Measurements from ENCODE around the gene PPP3CB. TPM values are rescaled to one million over a fixed set of nuclear protein-coding genes. Genes with fewer than 3 reads are reported as not detected.

Gene PPP3CB
- total and polyA plus RNA-seq, 2 experiments from 2014 or later = 17.9 to 38.5 TPM

DNA sequence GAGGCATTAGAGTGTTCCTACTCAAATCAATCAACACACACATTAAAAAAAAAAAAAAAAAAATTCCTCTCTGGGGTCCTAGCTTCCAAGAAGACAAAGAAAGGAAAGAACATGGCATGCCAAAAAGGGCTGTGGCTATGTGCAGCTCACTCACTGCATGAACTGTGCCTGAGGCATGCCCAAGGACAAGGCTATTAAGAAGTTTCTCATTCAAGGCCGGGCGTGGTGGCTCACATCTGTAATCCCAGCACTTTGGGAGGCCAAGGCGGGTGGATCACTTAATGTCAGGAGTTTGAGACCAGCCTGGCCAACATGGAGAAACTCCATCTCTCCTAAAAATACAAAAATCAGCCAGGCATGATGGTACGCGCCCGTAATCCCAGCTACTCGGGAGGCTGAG is 41.9 kb upstream of the PPP3CB start (continued):
- TF ChIP-seq STAT1 (IDR thresholded peaks at IDR 0.05; ENCODE audit: unreplicated experiment) (no peak), EZH2 (IDR thresholded peaks at IDR 0.05; ENCODE audit: low read depth, unreplicated experiment) (no peak), JUNB (IDR thresholded peaks at IDR 0.05; ENCODE audit: unreplicated experiment) (no peak)

DNA sequence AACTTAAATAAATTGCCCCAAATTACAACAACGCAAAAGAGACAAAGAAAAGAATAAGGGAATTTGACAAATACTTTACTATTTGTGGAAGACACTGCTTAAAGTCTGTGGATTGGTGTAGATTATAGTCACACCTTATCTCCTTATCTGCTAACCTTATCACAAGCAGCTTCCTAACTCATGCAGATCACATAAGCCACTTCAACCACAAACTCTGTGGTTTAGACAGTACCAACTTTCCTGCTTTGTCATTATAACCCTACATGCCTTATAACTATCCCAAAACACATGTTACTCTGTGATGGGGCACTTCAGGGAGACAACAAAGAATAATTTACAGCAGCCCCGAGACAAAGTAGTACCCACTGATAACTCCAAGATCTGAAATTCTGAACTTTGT is 41.5 kb upstream of the PPP3CB start:
- no peak overlapping the region for H3K4me3 ChIP-seq
- no peak overlapping the region for H3K4me3 Mint-ChIP-seq
- no peaks in the 10 kb centered on the region for H3K4me1 ChIP-seq (ENCODE audit: insufficient read depth)

DNA sequence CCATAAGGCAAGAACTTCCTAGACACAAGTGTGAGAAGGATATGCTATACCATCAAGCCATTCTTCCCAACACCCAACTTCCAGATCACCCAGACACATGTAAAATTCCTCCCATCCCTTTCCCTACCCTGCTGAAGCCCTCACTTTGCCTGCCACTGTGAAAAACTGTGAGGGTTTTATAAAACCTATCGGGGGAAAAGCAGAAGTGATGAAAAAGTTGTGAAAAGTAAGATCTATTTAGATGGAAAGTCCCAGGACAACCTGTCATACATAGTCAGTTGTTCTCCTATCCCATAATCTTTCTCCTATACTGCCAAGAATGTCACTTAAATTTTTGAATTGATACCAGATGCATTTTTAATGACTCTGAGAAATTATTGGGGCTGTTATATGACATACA is 39.0 kb upstream of the PPP3CB start:
- Mint-ChIP-seq H3K4me1 (no peaks in the 10 kb centered on the region; the same call in 2 of the 3 replicates), H3K4me3 (no peak overlapping the region), H3K27me3 (ENCODE audit: insufficient read depth, low read depth, poor library complexity) (no peaks in the 10 kb centered on the region), H3K27ac (no peak overlapping the region), H3K36me3 (ENCODE audit: low read depth) (peaks cover 14% of the 10 kb centered on the region), H3K9me3 (no peaks in the 10 kb centered on the region)
- no peaks in the 10 kb centered on the region for H3K4me1 ChIP-seq (ENCODE audit: insufficient read depth)
- 0 out of 2 replicates have a peak, but pooled peaks cover 4% of the 10 kb centered on the region for H3F3A ChIP-seq (replicated peaks; ENCODE audit: low read depth)
- H3K4me2 ChIP-seq = no peak overlapping the region
- H3K9me2 ChIP-seq (ENCODE audit: insufficient read depth) = no peaks in the 10 kb centered on the region
- no peak overlapping the region for H2AFZ ChIP-seq
- DNase-seq (ENCODE audit: low spot score) (no peak), ATAC-seq (no peak)
- no peak overlapping the region for H3K4me3 ChIP-seq
- H3K79me2 ChIP-seq (replicated peaks; ENCODE audit: insufficient read depth) = no peaks in the 10 kb centered on the region
- H3K36me3 ChIP-seq (ENCODE audit: insufficient read depth) = no peaks in the 10 kb centered on the region
- no peaks in the 10 kb centered on the region for H4K20me1 ChIP-seq (replicated peaks; ENCODE audit: insufficient read depth)
- no peaks in the 10 kb centered on the region for H3K27me3 ChIP-seq (ENCODE audit: insufficient read depth)
- no peak overlapping the region for H3K27ac ChIP-seq (ENCODE audit: low read depth)
- TF ChIP-seq EZH2phosphoT487 (IDR thresholded peaks at IDR 0.05; ENCODE audit: unreplicated experiment) = no peak
- no peak for TF ChIP-seq CREB1 (CRISPR knock-in tag; IDR thresholded peaks at IDR 0.05; ENCODE audit: low read depth)
- TF ChIP-seq ZNF331 (CRISPR knock-in tag; IDR thresholded peaks at IDR 0.05; ENCODE audit: low read depth) = no peak
- TF ChIP-seq JUNB (IDR thresholded peaks at IDR 0.05; ENCODE audit: unreplicated experiment) = no peak
- TF ChIP-seq, protein P1, sequence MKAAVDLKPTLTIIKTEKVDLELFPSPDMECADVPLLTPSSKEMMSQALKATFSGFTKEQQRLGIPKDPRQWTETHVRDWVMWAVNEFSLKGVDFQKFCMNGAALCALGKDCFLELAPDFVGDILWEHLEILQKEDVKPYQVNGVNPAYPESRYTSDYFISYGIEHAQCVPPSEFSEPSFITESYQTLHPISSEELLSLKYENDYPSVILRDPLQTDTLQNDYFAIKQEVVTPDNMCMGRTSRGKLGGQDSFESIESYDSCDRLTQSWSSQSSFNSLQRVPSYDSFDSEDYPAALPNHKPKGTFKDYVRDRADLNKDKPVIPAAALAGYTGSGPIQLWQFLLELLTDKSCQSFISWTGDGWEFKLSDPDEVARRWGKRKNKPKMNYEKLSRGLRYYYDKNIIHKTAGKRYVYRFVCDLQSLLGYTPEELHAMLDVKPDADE (IDR thresholded peaks at IDR 0.05) = no peak
- TF ChIP-seq POLR2AphosphoS5 (IDR thresholded peaks at IDR 0.05; ENCODE audit: low read depth) = no peak
- no peak for TF ChIP-seq STAT1 (IDR thresholded peaks at IDR 0.05; ENCODE audit: unreplicated experiment)
- TF ChIP-seq, protein P2, sequence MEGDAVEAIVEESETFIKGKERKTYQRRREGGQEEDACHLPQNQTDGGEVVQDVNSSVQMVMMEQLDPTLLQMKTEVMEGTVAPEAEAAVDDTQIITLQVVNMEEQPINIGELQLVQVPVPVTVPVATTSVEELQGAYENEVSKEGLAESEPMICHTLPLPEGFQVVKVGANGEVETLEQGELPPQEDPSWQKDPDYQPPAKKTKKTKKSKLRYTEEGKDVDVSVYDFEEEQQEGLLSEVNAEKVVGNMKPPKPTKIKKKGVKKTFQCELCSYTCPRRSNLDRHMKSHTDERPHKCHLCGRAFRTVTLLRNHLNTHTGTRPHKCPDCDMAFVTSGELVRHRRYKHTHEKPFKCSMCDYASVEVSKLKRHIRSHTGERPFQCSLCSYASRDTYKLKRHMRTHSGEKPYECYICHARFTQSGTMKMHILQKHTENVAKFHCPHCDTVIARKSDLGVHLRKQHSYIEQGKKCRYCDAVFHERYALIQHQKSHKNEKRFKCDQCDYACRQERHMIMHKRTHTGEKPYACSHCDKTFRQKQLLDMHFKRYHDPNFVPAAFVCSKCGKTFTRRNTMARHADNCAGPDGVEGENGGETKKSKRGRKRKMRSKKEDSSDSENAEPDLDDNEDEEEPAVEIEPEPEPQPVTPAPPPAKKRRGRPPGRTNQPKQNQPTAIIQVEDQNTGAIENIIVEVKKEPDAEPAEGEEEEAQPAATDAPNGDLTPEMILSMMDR (conservative IDR thresholded peaks at IDR 0.05; ENCODE audit: low read depth in 2 of 2) = no peak

More for the DNA sequence above, 41.5 kb upstream of the PPP3CB start:
- DNase-seq (ENCODE audit: low spot score) = no peak
- Histone ChIP-seq H3K79me2 (replicated peaks; ENCODE audit: insufficient read depth) (no peaks in the 10 kb centered on the region), H2AFZ (no peak overlapping the region), H3K36me3 (ENCODE audit: insufficient read depth) (no peaks in the 10 kb centered on the region), H3F3A (replicated peaks; ENCODE audit: low read depth) (no peaks in the 10 kb centered on the region), H3K27ac (ENCODE audit: low read depth) (no peak overlapping the region), H3K9me2 (ENCODE audit: insufficient read depth) (no peaks in the 10 kb centered on the region), H3K27me3 (ENCODE audit: insufficient read depth) (no peaks in the 10 kb centered on the region), H3K4me2 (no peak overlapping the region), H4K20me1 (replicated peaks; ENCODE audit: insufficient read depth) (no peaks in the 10 kb centered on the region; the same call in 1 of the 2 replicates)
- Mint-ChIP-seq H3K27me3 (ENCODE audit: insufficient read depth, low read depth, poor library complexity) (no peaks in the 10 kb centered on the region), H3K4me1 (no peaks in the 10 kb centered on the region), H3K36me3 (ENCODE audit: low read depth) (peaks cover 26% of the 10 kb centered on the region), H3K27ac (no peak overlapping the region; the same call in 1 of the 2 replicates), H3K9me3 (no peaks in the 10 kb centered on the region)
- no peak for ATAC-seq
- no peak for TF ChIP-seq NANOG (IDR thresholded peaks at IDR 0.05; ENCODE audit: borderline replicate concordance)
- TF ChIP-seq, protein P2 (conservative IDR thresholded peaks at IDR 0.05; ENCODE audit: low read depth in 2 of 2) = no peak
- no peak for TF ChIP-seq STAT1 (IDR thresholded peaks at IDR 0.05; ENCODE audit: unreplicated experiment)
- no peak for TF ChIP-seq ZNF331 (CRISPR knock-in tag; IDR thresholded peaks at IDR 0.05; ENCODE audit: low read depth)
- TF ChIP-seq JUNB (IDR thresholded peaks at IDR 0.05; ENCODE audit: unreplicated experiment) = no peak
- no peak for TF ChIP-seq EZH2phosphoT487 (IDR thresholded peaks at IDR 0.05; ENCODE audit: unreplicated experiment)

All from GM23338 (cell line).